Ovary (tissue), 9 donors: ENCODE measurements around the gene HLCS. TPM values are rescaled to one million over a fixed set of nuclear protein-coding genes. Genes with fewer than 3 reads are reported as not detected.

ENCODE experiments used
- DNase-seq, 5 donors: peaks; one replicate each; pipeline ENCODE4 v3.0.0-alpha.2; 2019 to 2020
- H3K27ac ChIP-seq, 2 donors: fragments of 200-600 bp; one replicate each; pipeline versions ENCODE4 v1.5.1 to v1.8.0; 2019 to 2022
- H3K27me3 ChIP-seq: fragments of 200-600 bp; one replicate; pipeline ENCODE4 v1.8.0; 2022
- H3K36me3 ChIP-seq: fragments of 200-600 bp; sonication (generic); one replicate; pipeline ENCODE4 v1.5.1; 2019
- H3K4me1 ChIP-seq: one replicate; pipeline ENCODE4 v1.8.1; 2013; ENCODE audit warnings: mild to moderate bottlenecking, moderate library complexity; ENCODE audit not compliant: insufficient read depth
- H3K4me3 ChIP-seq: fragments of 200-600 bp; sonication (generic); one replicate; pipeline ENCODE4 v1.5.1; 2017
- H3K9me3 ChIP-seq, 2 donors: fragments of 200-600 bp in 1 of 2; sonication (generic) in 1 of 2; one replicate each; pipeline versions ENCODE4 v1.5.1 to v1.8.1; 2013 to 2019; ENCODE audit warnings: mild to moderate bottlenecking in 1 of 2, moderate library complexity in 1 of 2
- EP300 ChIP-seq: sonication (generic); formaldehyde crosslinking; IDR thresholded peaks from one replicate; pipeline ENCODE4 v1.6.1; 2017; ENCODE audit warnings: antibody characterized with exemption
- POLR2A ChIP-seq: fragments of 450-650 bp; IDR thresholded peaks from one replicate; pipeline ENCODE4 v1.6.1; 2017; ENCODE audit warnings: antibody characterized with exemption, mild to moderate bottlenecking, moderate library complexity
- WGBS, 3 donors: extraction: QIAGEN DNeasy Blood & Tissue Kit in 1 of 3; methylation state at CpG; one replicate each; pipeline versions ENCODE4 v1.1.5 to v1.1.7; 2013 to 2017; 5-methylcytosine and 5-hydroxymethylcytosine counted together
- intact Hi-C, 4 donors: fragments of 100-400 bp; cut with DNase I; formaldehyde crosslinking; loops; one replicate each; pipeline versions ENCODE4 v1.11.0 to v1.15.1; 2022 to 2023
- polyA plus RNA-seq, 2 donors: library from polyadenylated mRNA; stranded (reverse); fragments of 200-250 nt in 1 of 2; fragments of 350-450 nt in 1 of 2; fragmentation: Illumina TruSeq in 1 of 2; extraction: RNeasy Lipid Tissue Mini Kit (QIAGEN cat#74804) in 1 of 2; gene quantifications; one replicate each; pipeline ENCODE4 v1.2.3, GENCODE V29; 2013 to 2014
- total RNA-seq, 7 donors: library from RNA; depleted of rRNA in 2 of 7; stranded (reverse); fragments of >200 nt in 2 of 7; fragmentation: NEBNext Ultra II Directional in 3 of 7; extraction: Animal tissue kit (Norgen Biotek cat#: 25700) in 3 of 7; gene quantifications; one replicate each; pipeline versions ENCODE4 v1.1.0 to v1.2.4, GENCODE V29; 2016 to 2023
- TF ChIP-seq, protein P1 (sequence below), 3 donors: fragments of 450-650 bp in 2 of 3; fragments of 200-600 bp in 1 of 3; IDR thresholded peaks; one replicate each; pipeline versions ENCODE4 v1.5.1 to v1.8.0; 2016 to 2022; ENCODE audit warnings: antibody characterized with exemption in 3 of 3, mild to moderate bottlenecking in 1 of 3
- donor health status: DM: no; HTN: no; CAD: no; lungs with moderate emphysema.
- donor health status: DM: no; HTN: no; CAD: no.
- donor health status: Bipolar disorder and iron deficiency.
- donor health status: DM: yes; HTN: yes; CAD: no.
- donor health status: DM: no; HTN: no; CAD: no.
- donor health status: DM: yes; HTN: yes; CAD: no.

HLCS gene
- total and polyA plus RNA-seq, 9 donors, result 4.0 to 20.3 (median 12.4) TPM

DNA sequence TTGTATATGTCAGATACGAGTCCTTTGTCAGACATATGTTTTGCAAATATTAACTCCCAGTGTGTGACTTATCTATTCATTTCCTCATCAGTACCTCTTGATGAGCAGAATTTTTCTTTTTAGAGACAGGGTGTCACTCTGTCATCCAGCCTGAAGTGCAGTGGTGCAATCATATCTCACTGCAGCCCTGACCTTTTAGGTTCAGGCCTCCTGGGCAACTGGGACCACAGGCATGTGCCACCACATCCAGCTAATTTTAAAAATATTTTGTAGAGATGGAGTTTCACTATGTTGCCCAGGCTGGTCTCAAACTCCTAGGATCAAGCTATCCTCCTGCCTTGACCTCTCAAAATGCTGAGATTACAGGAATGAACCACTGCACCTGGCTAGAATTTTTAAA is 93.0 kb downstream of the HLCS start:
- no peak for DNase-seq
- WGBS, 3 donors, result 92 to 98% (median 98%) methylated on average over 1 of the region's 1 CpG
- H3K27ac ChIP-seq, result no peak overlapping the region
- no peak overlapping the region for H3K4me3 ChIP-seq
- H3K9me3 ChIP-seq, result no peaks in the 10 kb centered on the region
- no peaks in the 10 kb centered on the region for H3K27me3 ChIP-seq
- intact Hi-C loops, result no loop called here
- H3K4me1 ChIP-seq, result no peaks in the 10 kb centered on the region
- TF ChIP-seq, protein P1, sequence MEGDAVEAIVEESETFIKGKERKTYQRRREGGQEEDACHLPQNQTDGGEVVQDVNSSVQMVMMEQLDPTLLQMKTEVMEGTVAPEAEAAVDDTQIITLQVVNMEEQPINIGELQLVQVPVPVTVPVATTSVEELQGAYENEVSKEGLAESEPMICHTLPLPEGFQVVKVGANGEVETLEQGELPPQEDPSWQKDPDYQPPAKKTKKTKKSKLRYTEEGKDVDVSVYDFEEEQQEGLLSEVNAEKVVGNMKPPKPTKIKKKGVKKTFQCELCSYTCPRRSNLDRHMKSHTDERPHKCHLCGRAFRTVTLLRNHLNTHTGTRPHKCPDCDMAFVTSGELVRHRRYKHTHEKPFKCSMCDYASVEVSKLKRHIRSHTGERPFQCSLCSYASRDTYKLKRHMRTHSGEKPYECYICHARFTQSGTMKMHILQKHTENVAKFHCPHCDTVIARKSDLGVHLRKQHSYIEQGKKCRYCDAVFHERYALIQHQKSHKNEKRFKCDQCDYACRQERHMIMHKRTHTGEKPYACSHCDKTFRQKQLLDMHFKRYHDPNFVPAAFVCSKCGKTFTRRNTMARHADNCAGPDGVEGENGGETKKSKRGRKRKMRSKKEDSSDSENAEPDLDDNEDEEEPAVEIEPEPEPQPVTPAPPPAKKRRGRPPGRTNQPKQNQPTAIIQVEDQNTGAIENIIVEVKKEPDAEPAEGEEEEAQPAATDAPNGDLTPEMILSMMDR (IDR thresholded peaks at IDR 0.05), result no peak
- no peak for TF ChIP-seq POLR2A
- TF ChIP-seq EP300, result no peak
- no peaks in the 10 kb centered on the region for H3K36me3 ChIP-seq

- no peak for DNase-seq
- Histone ChIP-seq H3K27me3 (no peaks in the 10 kb centered on the region), H3K9me3 (no peaks in the 10 kb centered on the region), H3K36me3 (no peaks in the 10 kb centered on the region), H3K27ac (no peak overlapping the region), H3K4me1 (peaks cover 2% of the 10 kb centered on the region), H3K4me3 (no peak overlapping the region)
- TF ChIP-seq, protein P1 (IDR thresholded peaks at IDR 0.05), result no peak
- no peak for TF ChIP-seq EP300
- no peak for TF ChIP-seq POLR2A
- WGBS, 3 donors, result 74 to 77% (median 74%) methylated on average over 4 of the region's 4 CpGs
- intact Hi-C loops, result no loop called here
Observed at GRCh38 chr21:36867291-36867905, 99.1 kb downstream of the HLCS start.

DNA sequence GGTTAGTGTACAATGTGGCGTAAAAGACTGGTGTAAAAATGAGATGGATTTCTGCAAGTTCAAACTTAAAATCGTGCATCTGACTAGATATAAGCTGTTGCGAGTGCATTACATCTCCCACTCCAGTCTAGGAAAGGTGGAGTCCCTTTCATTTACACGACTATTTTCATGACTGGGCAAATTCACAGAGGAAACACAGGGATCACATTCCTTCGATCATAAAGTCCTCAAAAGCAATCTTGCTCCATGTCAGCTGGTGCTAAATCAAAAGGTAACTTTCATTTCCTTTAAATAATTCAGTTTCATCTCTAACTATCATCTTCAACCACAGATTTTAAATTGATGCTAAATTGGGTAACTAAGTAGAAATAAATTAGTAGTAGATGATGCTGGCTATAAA is 100.0 kb downstream of the HLCS start:
- intact Hi-C loops, result no loop called here
- TF ChIP-seq POLR2A (no peak), EP300 (no peak)
- TF ChIP-seq, protein P1 (IDR thresholded peaks at IDR 0.05), result no peak
- no peak overlapping the region for H3K4me3 ChIP-seq
- WGBS, 3 donors, result 78 to 82% (median 82%) methylated on average over 5 of the region's 5 CpGs
- no peak overlapping the region for H3K27ac ChIP-seq
- no peaks in the 10 kb centered on the region for H3K27me3 ChIP-seq
- no peaks in the 10 kb centered on the region for H3K9me3 ChIP-seq
- peaks cover 2% of the 10 kb centered on the region for H3K4me1 ChIP-seq
- no peak for DNase-seq
- no peaks in the 10 kb centered on the region for H3K36me3 ChIP-seq

DNA sequence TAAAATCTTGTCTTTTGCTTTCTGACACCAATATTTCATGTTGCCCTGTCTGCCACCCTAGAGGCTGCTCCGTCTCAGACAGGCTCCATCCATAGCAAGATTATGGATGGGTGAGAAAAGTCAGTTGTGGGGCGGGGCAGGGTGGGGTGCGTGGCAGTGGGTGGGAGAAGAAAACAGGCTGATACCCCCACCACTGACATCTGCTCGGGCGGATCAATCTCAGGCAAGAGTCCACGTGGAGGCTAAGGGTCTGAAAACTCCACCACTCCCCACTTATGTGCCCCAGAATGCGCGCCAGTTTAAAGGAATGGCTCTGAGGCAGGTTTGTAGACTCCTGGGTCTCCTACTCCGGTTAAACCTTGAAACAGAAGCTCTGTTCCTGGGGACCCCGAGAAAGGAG is 101.5 kb downstream of the HLCS start:
- H3K36me3 ChIP-seq, result no peaks in the 10 kb centered on the region
- no peak for DNase-seq
- peaks cover 2% of the 10 kb centered on the region for H3K4me1 ChIP-seq
- H3K27ac ChIP-seq, result no peak overlapping the region
- H3K4me3 ChIP-seq, result no peak overlapping the region
- intact Hi-C loops, result no loop called here
- H3K9me3 ChIP-seq, result no peaks in the 10 kb centered on the region
- no peaks in the 10 kb centered on the region for H3K27me3 ChIP-seq
- TF ChIP-seq, protein P1 (IDR thresholded peaks at IDR 0.05), result no peak
- TF ChIP-seq POLR2A, result no peak
- TF ChIP-seq EP300, result no peak
- 68 to 82% (median 71%) methylated on average over 10 of the region's 10 CpGs for WGBS, 3 donors
